H1 (cell line): ENCODE measurements around the gene YARS2. TPM values are rescaled to one million over a fixed set of nuclear protein-coding genes. Genes with fewer than 3 reads are reported as not detected.

ENCODE experiments used
- CTCF ChIA-PET: fragments of 300-600 bp; sonication (Branson Sonifier 250); formaldehyde crosslinking; loops from one replicate; lab custom pipeline; 2021; ENCODE audit not compliant: partially characterized antibody; lab: Charles Lee
- POLR2A ChIA-PET: fragments of 300-600 bp; sonication (Branson Sonifier 250); formaldehyde crosslinking; loops from one replicate; lab custom pipeline; 2021; ENCODE audit warnings: inconsistent platforms; ENCODE audit not compliant: partially characterized antibody; lab: Charles Lee
- DNase-seq, 2 experiments: peaks; one replicate each; pipeline versions ENCODE4 v3.0.0 to v3.0.0-alpha.2; 2010 to 2022; ENCODE audit warnings: low spot score in 2 of 2, low read depth in 1 of 2, mixed read lengths in 1 of 2
- FAIRE-seq: peaks from 2 replicates; lab custom pipeline; 2011; peaks lifted over from hg19 to GRCh38; lab: Jason Lieb, UNC
- H2AFZ ChIP-seq: 2 replicates; pipeline ENCODE4 v1.8.1; 2012; ENCODE audit warnings: low read length, inconsistent platforms
- H2AK5ac ChIP-seq: 2 replicates; pipeline ENCODE4 v1.6.1; 2013; ENCODE audit warnings: low read depth, low read length
- H2BK120ac ChIP-seq: replicated peaks from 2 replicates; pipeline ENCODE3; 2013; ENCODE audit warnings: low read depth, low read length, inconsistent platforms
- H2BK12ac ChIP-seq: 2 replicates; pipeline ENCODE4 v1.6.1; 2013; ENCODE audit warnings: low read depth, low read length
- H2BK15ac ChIP-seq: 2 replicates; pipeline ENCODE4 v1.6.1; 2013; ENCODE audit warnings: low read length
- H2BK20ac ChIP-seq: 2 replicates; pipeline ENCODE4 v1.6.1; 2013; ENCODE audit warnings: low read length
- H2BK5ac ChIP-seq: 2 replicates; pipeline ENCODE4 v1.6.1; 2013; ENCODE audit warnings: low read depth, low read length
- H3K14ac ChIP-seq: 2 replicates; pipeline ENCODE4 v1.6.1; 2013; ENCODE audit warnings: inconsistent platforms; ENCODE audit not compliant: insufficient read length
- H3K18ac ChIP-seq: 2 replicates; pipeline ENCODE4 v1.6.1; 2013; ENCODE audit warnings: low read length; ENCODE audit errors: extremely low read depth
- H3K23ac ChIP-seq: 2 replicates; pipeline ENCODE4 v1.6.1; 2013; ENCODE audit warnings: inconsistent platforms; ENCODE audit not compliant: insufficient read length
- H3K23me2 ChIP-seq: 2 replicates; pipeline ENCODE4 v1.6.1; 2013; ENCODE audit warnings: low read depth, low read length
- H3K27ac ChIP-seq: 2 replicates; pipeline ENCODE4 v1.6.1; 2011; ENCODE audit warnings: low read depth, low read length, inconsistent platforms
- H3K27me3 ChIP-seq, 4 experiments: replicated peaks in 1 of 4; 1 replicate in 1 of 4; 2 replicates in 3 of 4; pipeline versions ENCODE4 v1.6.1 to v1.8.1; 2011 to 2013; ENCODE audit warnings: low read length in 3 of 4, mild to moderate bottlenecking in 3 of 4, inconsistent platforms in 2 of 4, mixed read lengths in 2 of 4, moderate library complexity in 1 of 4; ENCODE audit not compliant: control insufficient read depth in 3 of 4, insufficient read depth in 3 of 4; ENCODE audit errors: extremely low read depth in 1 of 4
- H3K36me3 ChIP-seq, 4 experiments: 2 replicates each; pipeline versions ENCODE4 v1.6.1 to v1.8.1; 2011 to 2013; ENCODE audit warnings: mild to moderate bottlenecking in 4 of 4, low read length in 3 of 4, moderate library complexity in 2 of 4, control low read depth in 1 of 4, inconsistent platforms in 1 of 4; ENCODE audit not compliant: insufficient read depth in 4 of 4, control insufficient read depth in 2 of 4
- H3K4ac ChIP-seq: replicated peaks from 2 replicates; pipeline ENCODE3; 2013; ENCODE audit warnings: low read length, low read depth, mixed read lengths, inconsistent platforms; ENCODE audit not compliant: insufficient read length
- H3K4me1 ChIP-seq, 4 experiments: replicated peaks in 1 of 4; 1 replicate in 1 of 4; 2 replicates in 3 of 4; pipeline versions ENCODE4 v1.6.1 to v1.8.1; 2011 to 2013; ENCODE audit warnings: low read length in 3 of 4, inconsistent platforms in 2 of 4, mixed read lengths in 1 of 4; ENCODE audit not compliant: insufficient read depth in 4 of 4, control insufficient read depth in 3 of 4
- H3K4me2 ChIP-seq, 2 experiments: 2 replicates each; pipeline versions ENCODE4 v1.6.1 to v1.8.1; 2011 to 2013; ENCODE audit warnings: low read depth in 2 of 2, low read length in 2 of 2, control low read depth in 1 of 2, inconsistent platforms in 1 of 2, mild to moderate bottlenecking in 1 of 2; ENCODE audit not compliant: insufficient read depth in 1 of 2
- H3K4me3 ChIP-seq, 4 experiments: fragments of 200-600, 300-600 bp in 1 of 4; sonication (generic), shearing (Covaris generic), sonication (Bioruptor Twin) in 1 of 4; 2 replicates each; pipeline versions ENCODE4 v1.5.1 to v1.8.1; 2011 to 2016; ENCODE audit warnings: low read length in 4 of 4, low read depth in 3 of 4, control low read depth in 2 of 4, inconsistent platforms in 2 of 4, mild to moderate bottlenecking in 2 of 4, mixed read lengths in 1 of 4, moderate library complexity in 1 of 4; ENCODE audit not compliant: insufficient read depth in 2 of 4; ENCODE audit errors: extremely low read depth in 1 of 4
- H3K56ac ChIP-seq: replicated peaks from 2 replicates; pipeline ENCODE3; 2013; ENCODE audit warnings: low read depth, mild to moderate bottlenecking, mixed read lengths, low read length, inconsistent platforms; ENCODE audit not compliant: insufficient read length
- H3K79me1 ChIP-seq: 2 replicates; pipeline ENCODE4 v1.6.1; 2013; ENCODE audit warnings: low read depth, low read length, control low read depth
- H3K79me2 ChIP-seq, 2 experiments: 2 replicates each; pipeline versions ENCODE4 v1.6.1 to v1.8.1; 2012 to 2013; ENCODE audit warnings: low read length in 2 of 2, mild to moderate bottlenecking in 2 of 2, inconsistent platforms in 1 of 2; ENCODE audit not compliant: insufficient read depth in 2 of 2, control insufficient read depth in 1 of 2
- H3K9ac ChIP-seq, 4 experiments: replicated peaks in 1 of 4; 1 replicate in 1 of 4; 2 replicates in 3 of 4; pipeline versions ENCODE4 v1.6.1 to v1.8.1; 2011 to 2013; ENCODE audit warnings: low read depth in 3 of 4, low read length in 3 of 4, control low read depth in 2 of 4, mild to moderate bottlenecking in 2 of 4, moderate library complexity in 2 of 4, inconsistent platforms in 1 of 4; ENCODE audit errors: extremely low read depth in 1 of 4
- H3K9me3 ChIP-seq, 2 experiments: 2 replicates each; pipeline versions ENCODE4 v1.6.1 to v1.8.1; 2012 to 2013; ENCODE audit warnings: mild to moderate bottlenecking in 2 of 2, moderate library complexity in 2 of 2, control low read depth in 1 of 2, inconsistent platforms in 1 of 2, low read depth in 1 of 2, low read length in 1 of 2, mixed read lengths in 1 of 2; ENCODE audit not compliant: insufficient read depth in 2 of 2
- H4K20me1 ChIP-seq, 2 experiments: replicated peaks in 1 of 2; 2 replicates each; pipeline versions ENCODE3 to v1.8.1; 2011 to 2013; ENCODE audit warnings: inconsistent platforms in 2 of 2, low read length in 2 of 2, mild to moderate bottlenecking in 1 of 2; ENCODE audit not compliant: insufficient read depth in 2 of 2, control insufficient read depth in 1 of 2
- H4K5ac ChIP-seq: 2 replicates; pipeline ENCODE4 v1.6.1; 2013; ENCODE audit warnings: low read length, low read depth, mixed read lengths, inconsistent platforms; ENCODE audit not compliant: insufficient read length
- H4K8ac ChIP-seq: 2 replicates; pipeline ENCODE4 v1.8.0; 2013; ENCODE audit warnings: mild to moderate bottlenecking, moderate library complexity, low read length, inconsistent platforms; ENCODE audit not compliant: insufficient read depth; ENCODE audit errors: extremely low read depth
- H4K91ac ChIP-seq: replicated peaks from 2 replicates; pipeline ENCODE3; 2013; ENCODE audit warnings: low read length, mixed read lengths, inconsistent platforms; ENCODE audit not compliant: insufficient read length
- CHD2 ChIP-seq: IDR thresholded peaks from 2 replicates; pipeline ENCODE4 v1.6.1; 2012; ENCODE audit warnings: low read length, improper control_type of control experiment
- CREB1 ChIP-seq: IDR thresholded peaks from 2 replicates; pipeline ENCODE4 v1.6.1; 2012; ENCODE audit warnings: inconsistent platforms
- EGR1 ChIP-seq: IDR thresholded peaks from 2 replicates; pipeline ENCODE4 v1.6.1; 2011; ENCODE audit warnings: low read depth, low read length, borderline replicate concordance
- EZH2 ChIP-seq: fragments of 200-600 bp; sonication (generic); IDR thresholded peaks from 2 replicates; pipeline ENCODE4 v1.7.1; 2012; ENCODE audit warnings: low read depth, mild to moderate bottlenecking, moderate library complexity, low read length, inconsistent platforms; ENCODE audit not compliant: severe bottlenecking
- FOSL1 ChIP-seq: IDR thresholded peaks from 2 replicates; pipeline ENCODE4 v1.6.1; 2011; ENCODE audit warnings: mild to moderate bottlenecking, low read depth, low read length, moderate library complexity; ENCODE audit not compliant: insufficient read depth
- GTF2F1 ChIP-seq: IDR thresholded peaks from 2 replicates; pipeline ENCODE4 v1.6.1; 2012; ENCODE audit warnings: low read depth, low read length, improper control_type of control experiment, borderline replicate concordance
- KDM1A ChIP-seq: fragments of 200-600, 300-600 bp; sonication (generic); IDR thresholded peaks from 2 replicates; pipeline ENCODE4 v1.7.1; 2016; ENCODE audit warnings: mild to moderate bottlenecking, low read length, borderline replicate concordance
- KDM4A ChIP-seq: IDR thresholded peaks from one replicate; pipeline ENCODE4 v1.7.1; 2012; ENCODE audit warnings: low read depth, mild to moderate bottlenecking, moderate library complexity, low read length, inconsistent platforms; ENCODE audit not compliant: severe bottlenecking
- SRF ChIP-seq: IDR thresholded peaks from 2 replicates; pipeline ENCODE4 v1.6.1; 2011; ENCODE audit warnings: mild to moderate bottlenecking, low read depth, low read length, moderate library complexity
- YY1 ChIP-seq: IDR thresholded peaks from 2 replicates; pipeline ENCODE4 v1.6.1; 2011; ENCODE audit warnings: low read depth, mild to moderate bottlenecking, low read length
- ZNF274 ChIP-seq: IDR thresholded peaks from 2 replicates; pipeline ENCODE4 v1.7.0; 2012; ENCODE audit warnings: low read length, borderline replicate concordance; ENCODE audit errors: extremely low read depth
- polyA plus RNA-seq, 7 experiments: library from polyadenylated mRNA; depleted of rRNA in 3 of 7; stranded (reverse) in 5 of 7; unstranded in 2 of 7; fragments of >200 nt in 5 of 7; fragments of 200-250 nt in 2 of 7; gene quantifications; 1 replicate in 5 of 7; 2 replicates in 1 of 7; 4 replicates in 1 of 7; pipeline versions ENCODE4 v1.2.1 to v1.2.3, GENCODE V29; 2011 to 2013; ENCODE audit warnings: missing spikeins in 2 of 7, mixed read lengths in 2 of 7
- total RNA-seq: library from RNA; stranded (reverse); fragmentation: NEBNext Ultra II Directional; extraction: Animal tissue kit (Norgen Biotek cat#: 25700); gene quantifications from 2 replicates; pipeline ENCODE4 v1.2.1, GENCODE V29; 2021

The YARS2 gene
- total and polyA plus RNA-seq, 2 of the 8 experiments (the other 6 are each of a cell fraction or from before 2014, with no cell fraction given), result 29.9 to 41.4 TPM

DNA sequence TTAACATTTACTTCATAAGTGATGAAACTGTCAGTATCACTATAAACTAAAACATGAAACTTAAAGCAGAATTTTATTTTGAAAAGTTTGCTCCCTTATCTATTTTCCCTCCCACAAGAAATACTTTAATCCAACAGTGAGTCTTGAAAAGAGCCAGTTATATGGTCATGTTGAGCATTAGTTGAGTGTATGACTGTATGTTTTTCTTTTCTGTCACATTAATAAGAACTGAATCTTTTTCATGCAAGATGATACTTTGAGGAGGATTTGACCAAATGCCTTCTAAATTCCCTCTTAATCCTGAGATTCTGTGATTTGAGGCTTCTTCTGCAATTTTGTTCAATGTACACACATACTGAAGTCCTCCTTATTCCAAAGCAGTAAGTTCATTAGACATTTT is 33.7 kb upstream of the YARS2 start:
- no peak overlapping the region for H3K9ac ChIP-seq
- no peak overlapping the region for H2AFZ ChIP-seq
- no peak overlapping the region for H3K56ac ChIP-seq
- no peaks in the 10 kb centered on the region for H3K79me1 ChIP-seq
- no peak overlapping the region for H4K8ac ChIP-seq
- H3K4me3 ChIP-seq, result no peak overlapping the region
- H3K4ac ChIP-seq, result no peak overlapping the region
- no peak overlapping the region for H2AK5ac ChIP-seq
- no peak overlapping the region for H3K23ac ChIP-seq
- ChIA-PET CTCF (interaction anchor here (1.4 kb wide), 1 partner anchor 46 kb away, joined by 3 read pairs; no protein-coding TSS in a partner anchor), POLR2A (no interaction called here)
- no peaks in the 10 kb centered on the region for H3K4me1 ChIP-seq
- no peak overlapping the region for H3K4me2 ChIP-seq
- no peak overlapping the region for H4K91ac ChIP-seq
- H2BK5ac ChIP-seq, result no peak overlapping the region
- no peak overlapping the region for H3K14ac ChIP-seq
- no peaks in the 10 kb centered on the region for H3K23me2 ChIP-seq
- peaks cover 0 to 13% (median 2%) of the 10 kb centered on the region in 4 experiments; a peak in 3 of 8 replicates for H3K36me3 ChIP-seq
- no peak overlapping the region for H2BK20ac ChIP-seq
- DNase-seq (no peak), FAIRE-seq (peak; percentile 52)
- H2BK12ac ChIP-seq, result no peak overlapping the region
- H4K5ac ChIP-seq, result no peak overlapping the region
- H3K79me2 ChIP-seq, result no peaks in the 10 kb centered on the region
- H3K27ac ChIP-seq, result no peak overlapping the region
- no peak overlapping the region for H2BK15ac ChIP-seq
- H2BK120ac ChIP-seq, result no peak overlapping the region
- H3K27me3 ChIP-seq, result no peaks in the 10 kb centered on the region
- H3K9me3 ChIP-seq, result no peaks in the 10 kb centered on the region
- H3K18ac ChIP-seq, result no peak overlapping the region
- no peaks in the 10 kb centered on the region for H4K20me1 ChIP-seq
- TF ChIP-seq CREB1, result no peak
- no peak for TF ChIP-seq EGR1
- no peak for TF ChIP-seq YY1
- TF ChIP-seq CHD2, result no peak
- no peak for TF ChIP-seq GTF2F1
- no peak for TF ChIP-seq EZH2
- no peak for TF ChIP-seq KDM1A
- TF ChIP-seq SRF, result no peak
- no peak for TF ChIP-seq FOSL1
- no peak for TF ChIP-seq ZNF274
- TF ChIP-seq KDM4A, result no peak
